Tibial nerve (tissue), 4 donors: ENCODE data around the gene TSC22D1.

Source experiments
- CTCF ChIP-seq, 5 experiments: fragments of 200-600 bp in 3 of 5; fragments of 450-650 bp in 2 of 5; sonication (generic) in 3 of 5; IDR thresholded peaks; one replicate each; pipeline ENCODE4 v1.5.1; 2016 to 2019; ENCODE audit warnings: antibody characterized with exemption in 5 of 5, mild to moderate bottlenecking in 3 of 5, moderate library complexity in 2 of 5
- EP300 ChIP-seq, 2 donors: sonication (generic); formaldehyde crosslinking; IDR thresholded peaks; one replicate each; pipeline ENCODE4 v1.6.1; 2017; ENCODE audit warnings: antibody characterized with exemption in 2 of 2, mild to moderate bottlenecking in 1 of 2
- POLR2A ChIP-seq, 2 donors: fragments of 450-650 bp; IDR thresholded peaks; one replicate each; pipeline ENCODE4 v1.6.1; 2017; ENCODE audit warnings: antibody characterized with exemption in 2 of 2, mild to moderate bottlenecking in 2 of 2, moderate library complexity in 2 of 2

GRCh38 chr13:44423824-44424223 lies 152.3 kb downstream of the TSC22D1 start:
- TF ChIP-seq CTCF (IDR thresholded peaks at IDR 0.05) (no peak), POLR2A (IDR thresholded peaks at IDR 0.05) (no peak), EP300 (IDR thresholded peaks at IDR 0.05) (no peak)
